Liver (tissue), 3 donors: ENCODE data around the gene PFDN4.

Experiments used
- ATF3 ChIP-seq: IDR thresholded peaks from 2 replicates; pipeline ENCODE4 v1.6.1; 2016; ENCODE audit warnings: antibody characterized with exemption
- CTCF ChIP-seq: fragments of 150-350 bp; IDR thresholded peaks from 2 replicates; pipeline ENCODE4 v1.5.1; 2017; ENCODE audit warnings: improper control_type of control experiment, low read depth, low read length; ENCODE audit not compliant: missing input control
- JUND ChIP-seq, 2 donors: IDR thresholded peaks; 2 replicates each; pipeline ENCODE4 v1.6.1; 2016; ENCODE audit warnings: antibody characterized with exemption in 2 of 2
- MAX ChIP-seq: IDR thresholded peaks from 2 replicates; pipeline ENCODE4 v1.6.1; 2016; ENCODE audit warnings: antibody characterized with exemption
- RAD21 ChIP-seq, 2 donors: IDR thresholded peaks; 2 replicates each; pipeline ENCODE4 v1.6.1; 2016; ENCODE audit warnings: antibody characterized with exemption in 2 of 2, mild to moderate bottlenecking in 2 of 2
- REST ChIP-seq: IDR thresholded peaks from 2 replicates; pipeline ENCODE4 v1.6.1; 2016; ENCODE audit warnings: antibody characterized with exemption, mild to moderate bottlenecking
- RXRA ChIP-seq, 2 donors: IDR thresholded peaks; 2 replicates each; pipeline ENCODE4 v1.6.1; 2017 to 2018; ENCODE audit warnings: antibody characterized with exemption in 2 of 2, mild to moderate bottlenecking in 1 of 2
- SP1 ChIP-seq: IDR thresholded peaks from 2 replicates; pipeline ENCODE4 v1.6.1; 2018; ENCODE audit warnings: antibody characterized with exemption, mild to moderate bottlenecking
- TAF1 ChIP-seq: conservative IDR thresholded peaks from 2 replicates; pipeline ENCODE4 v1.6.1; 2016; ENCODE audit warnings: antibody characterized with exemption, mild to moderate bottlenecking
- YY1 ChIP-seq: IDR thresholded peaks from 2 replicates; pipeline ENCODE4 v1.6.1; 2016; ENCODE audit warnings: antibody characterized with exemption, mild to moderate bottlenecking
- donor health status: healthy.
- donor health status: healthy.

GRCh38 chr20:54184904-54185626 lies 22.8 kb upstream of the PFDN4 start:
- TF ChIP-seq ATF3 (no peak), CTCF (no peak), RXRA (IDR thresholded peaks at IDR 0.05) (no peak), JUND (IDR thresholded peaks at IDR 0.05) (no peak), MAX (no peak), TAF1 (no peak), YY1 (no peak), REST (no peak), SP1 (no peak), RAD21 (IDR thresholded peaks at IDR 0.05) (no peak)
